Left colon (tissue), 2 donors: Measurements from ENCODE around the gene ODR4. TPM values are rescaled to one million over a fixed set of nuclear protein-coding genes. Genes with fewer than 3 reads are reported as not detected.
"Not testable (repeated sequence)": the region's sequence is repeated elsewhere in the genome, so short reads cannot be mapped to it uniquely, and the experiment has no call there.

Experiments
- ATAC-seq: fragments of 200-7000 bp; cut with Tn5 transposase; one replicate; pipeline ENCODE4 v1.9.1; 2020; ENCODE audit warnings: mild to moderate bottlenecking, moderate library complexity
- DNase-seq, 2 donors: peaks; one replicate each; pipeline ENCODE4 v3.0.0-alpha.2; 2020
- intact Hi-C, 2 donors: fragments of 100-400 bp; cut with DNase I in 1 of 2; cut with micrococcal nuclease in 1 of 2; formaldehyde crosslinking; loops; one replicate each; pipeline versions ENCODE4 v1.11.2 to v1.14.0; 2022; cut with DNase I, micrococcal nuclease
- long read RNA-seq: library from polyadenylated mRNA; unstranded; transcript quantifications from one replicate; pipeline ENCODE4 v2.0.0, GENCODE V29; 2021
- total RNA-seq, 2 donors: library from RNA; stranded (reverse); fragmentation: NEBNext Ultra II Directional; extraction: Animal tissue kit (Norgen Biotek cat#: 25700); gene quantifications; one replicate each; pipeline ENCODE4 v1.2.1, GENCODE V29; 2021
- donor health status: DM: no; HTN: no; CAD: no.
- donor health status: DM: yes; HTN: yes; CAD: no.

ODR4 gene
- 10 to 100 TPM; 16.8 to 19.0 TPM for total RNA-seq
- long read RNA-seq, transcript ODR4-201 (14 exons, 3,792 nt) = major isoform, 40 of 53 reads
- long read RNA-seq, partial matches to known transcripts = 1 of 53 reads
- long read RNA-seq, other reads (novel, unspliced or antisense) = 11 of 53 reads

DNA sequence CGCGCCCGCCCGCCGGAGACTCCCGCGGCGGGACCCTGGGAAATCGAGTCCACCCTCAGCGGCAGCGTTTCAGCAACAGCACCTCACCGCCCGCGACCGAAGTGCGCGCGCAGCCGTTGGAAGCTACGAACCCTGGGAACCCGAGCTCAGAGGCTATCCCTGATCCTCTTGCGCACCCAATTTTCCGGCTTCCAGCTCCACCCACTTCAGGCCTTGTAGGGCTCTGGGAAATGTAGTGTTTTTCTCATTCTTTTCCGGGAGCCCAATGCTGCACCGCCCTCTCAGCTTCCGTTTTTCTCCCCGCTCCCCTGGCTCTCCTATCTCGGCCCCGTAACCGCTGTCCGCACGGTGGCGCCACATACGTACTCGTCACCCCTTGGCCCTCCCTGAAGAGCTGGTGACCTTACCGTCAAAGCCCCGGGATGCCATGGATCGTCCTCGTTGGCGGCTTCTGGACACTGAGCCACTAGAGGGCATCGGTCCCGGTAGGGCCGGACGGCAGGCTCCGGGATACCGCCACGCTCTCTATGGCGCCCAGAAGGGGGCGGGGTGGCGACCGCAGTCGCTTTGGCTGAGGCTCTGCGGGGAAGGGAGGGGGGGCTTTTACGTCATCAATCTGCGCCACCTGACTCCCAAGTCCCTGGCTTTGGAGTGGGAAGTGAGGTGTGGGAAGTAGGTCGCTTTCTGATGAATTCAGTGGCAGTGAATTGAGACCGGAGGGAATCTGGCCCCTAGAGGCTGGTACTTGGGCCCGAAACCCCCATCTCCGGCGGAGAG, at the start of gene ODR4, which contains the start of gene TPR:
TSS of gene ODR4 (plus strand) at position 687 of the 777 bp plus-strand sequence. CDS start 3,948 bp downstream, outside the sequence.
TSS of gene TPR (minus strand) at position 102 of the 777 bp plus-strand sequence. CDS start 225 bp downstream, outside the sequence.
- ATAC-seq = peak; percentile 91
- intact Hi-C loops = loop anchor here in 1 of 2 donors (10.0 kb wide), 1 partner anchor 1221 kb away; the partner anchor contains the start of genes SWT1 and TRMT1L
- peak; percentile 99 for DNase-seq

DNA sequence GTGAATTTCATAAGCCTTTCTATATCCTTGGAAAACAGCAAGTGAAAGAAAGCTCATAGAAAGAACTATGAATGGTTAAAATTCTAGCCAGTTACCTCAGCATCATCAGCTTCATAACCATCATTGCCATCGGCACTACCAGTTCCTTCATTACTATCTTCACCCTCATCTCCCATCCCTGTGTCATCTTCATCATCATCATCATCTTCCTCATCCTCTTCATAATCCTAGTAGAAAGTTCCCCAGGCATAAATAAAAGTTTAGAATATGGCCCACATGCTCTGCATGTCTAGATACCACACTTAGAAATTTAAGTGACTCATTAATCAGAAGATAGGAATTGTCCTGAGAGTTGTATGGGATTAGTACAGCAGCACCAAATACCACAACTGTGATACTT, 49.6 kb upstream of the ODR4 start:
- DNase-seq (no peak), ATAC-seq (no peak)
- intact Hi-C loops = no loop called here

DNA sequence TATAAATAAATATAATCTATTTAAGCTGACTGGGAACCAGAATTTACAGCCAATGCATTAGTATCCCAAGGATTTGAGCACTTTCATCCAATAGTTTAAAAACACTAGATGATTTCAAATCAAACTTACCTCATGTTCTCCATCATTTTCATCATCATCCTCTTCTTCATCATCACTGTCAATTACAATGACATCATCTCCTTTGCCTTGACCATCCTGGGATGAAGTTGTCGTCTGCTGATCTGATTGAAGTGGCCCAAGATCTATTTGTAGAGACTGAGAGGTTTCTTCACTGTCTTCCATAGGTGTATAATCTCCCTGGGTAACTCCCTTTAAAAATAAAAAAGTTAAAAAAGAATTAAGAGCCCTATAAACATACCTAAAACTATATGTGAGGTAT, 48.3 kb upstream of the ODR4 start:
- intact Hi-C loops = no loop called here
- no peak for ATAC-seq
- no peak for DNase-seq

DNA sequence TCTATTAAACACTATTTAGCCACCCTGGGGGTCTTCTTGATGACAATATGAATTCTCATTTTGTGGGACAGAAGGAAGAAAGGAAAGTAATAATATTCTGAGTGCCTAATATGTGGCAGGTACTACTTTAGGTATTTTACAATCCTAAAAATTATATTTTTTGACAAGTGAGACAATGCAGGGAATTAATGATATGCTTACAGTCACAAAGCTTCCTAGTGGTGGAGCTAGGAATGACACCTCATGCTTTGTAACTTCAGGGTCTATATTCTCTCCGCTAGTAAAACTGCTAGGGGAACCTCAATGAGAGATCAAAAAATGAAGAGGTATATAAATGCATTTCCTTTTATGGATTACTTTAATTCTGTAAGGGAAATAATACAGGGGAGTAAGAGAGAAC, 44.9 kb upstream of the ODR4 start:
- DNase-seq (no peak), ATAC-seq (no peak)
- intact Hi-C loops = loop anchor here in 1 of 2 donors (10.0 kb wide), 1 partner anchor 64 kb away; no protein-coding TSS in a partner anchor

DNA sequence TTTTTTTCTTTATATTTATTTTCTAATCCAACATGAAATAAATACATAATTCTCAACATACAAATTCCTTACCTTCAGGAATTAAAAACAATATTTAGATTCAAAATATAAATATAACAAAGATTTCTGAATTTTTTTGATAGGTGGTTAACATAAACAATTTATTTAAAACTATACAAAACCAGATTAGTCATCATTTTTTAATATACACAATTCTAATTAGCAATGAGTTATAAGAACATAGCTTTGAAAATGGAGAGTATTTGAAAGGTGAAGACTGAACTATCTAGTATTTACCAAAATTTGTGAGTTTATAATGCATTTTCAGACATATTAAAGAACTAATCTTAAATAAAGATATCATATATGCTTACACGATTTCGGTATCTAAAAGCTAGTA, 38.1 kb upstream of the ODR4 start:
- DNase-seq (no peak), ATAC-seq (no peak)
- intact Hi-C loops = loop anchor here in 1 of 2 donors (10.0 kb wide), 1 partner anchor 57 kb away; no protein-coding TSS in a partner anchor

DNA sequence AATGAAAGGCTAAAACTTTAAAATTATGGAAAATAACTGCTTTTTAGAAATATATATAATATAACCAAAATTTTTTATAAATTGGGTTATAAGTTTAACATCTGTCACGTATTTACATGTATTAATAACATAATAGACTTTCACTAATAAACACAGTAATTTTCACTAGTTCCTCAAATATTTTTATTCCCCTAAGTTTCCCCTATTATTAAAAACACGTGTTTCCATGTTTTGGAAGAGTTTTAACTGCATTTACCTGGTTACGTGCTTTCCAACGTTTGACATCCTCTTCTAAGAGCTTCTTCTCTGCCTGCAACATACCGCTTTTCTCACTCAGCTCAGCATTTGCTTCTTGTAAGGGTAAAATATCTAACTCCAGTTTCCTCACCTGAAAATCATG, 34.9 kb upstream of the ODR4 start:
- intact Hi-C loops = no loop called here
- ATAC-seq (no peak), DNase-seq (no peak)

DNA sequence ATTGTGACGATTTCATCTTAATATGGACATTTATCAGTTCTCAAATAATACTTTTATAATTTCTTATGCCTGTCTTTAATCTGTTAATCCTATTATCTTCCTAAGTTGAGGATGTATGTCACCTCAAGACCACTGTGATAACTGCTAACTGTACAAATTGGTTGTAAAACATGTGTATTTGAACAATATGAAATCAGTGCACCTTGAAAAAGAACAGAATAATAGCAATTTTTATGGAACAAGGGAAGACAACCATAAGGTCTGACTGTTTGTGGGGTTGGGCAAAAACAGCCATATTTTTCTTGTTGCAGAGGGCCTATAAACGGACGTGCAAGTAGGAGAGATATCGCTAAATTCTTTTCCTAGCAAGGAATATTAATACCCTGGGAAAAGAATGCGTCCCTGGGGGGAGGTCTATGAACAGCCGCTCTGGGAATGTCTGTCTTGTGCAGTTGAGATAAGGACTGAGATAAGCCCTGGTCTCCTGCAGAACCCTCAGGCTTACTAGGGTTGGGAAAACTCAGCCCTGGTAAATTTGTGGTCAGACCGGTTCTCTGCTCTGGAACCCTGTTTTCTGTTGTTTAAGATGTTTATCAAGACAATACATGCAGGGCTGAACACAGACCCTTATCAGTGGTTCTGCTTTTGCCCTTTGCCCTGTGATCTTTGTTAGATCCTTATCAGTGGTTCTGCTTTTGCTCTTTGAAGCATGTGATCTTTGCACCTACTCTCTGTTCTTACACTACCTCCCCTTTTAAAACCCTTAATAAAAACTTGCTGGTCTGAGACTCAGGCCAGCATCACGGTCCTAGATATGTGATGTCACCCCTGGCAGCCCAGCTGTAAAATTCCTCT, 27.6 kb upstream of the ODR4 start:
- intact Hi-C loops, ATAC-seq, DNase-seq: not testable (repeated sequence)

DNA sequence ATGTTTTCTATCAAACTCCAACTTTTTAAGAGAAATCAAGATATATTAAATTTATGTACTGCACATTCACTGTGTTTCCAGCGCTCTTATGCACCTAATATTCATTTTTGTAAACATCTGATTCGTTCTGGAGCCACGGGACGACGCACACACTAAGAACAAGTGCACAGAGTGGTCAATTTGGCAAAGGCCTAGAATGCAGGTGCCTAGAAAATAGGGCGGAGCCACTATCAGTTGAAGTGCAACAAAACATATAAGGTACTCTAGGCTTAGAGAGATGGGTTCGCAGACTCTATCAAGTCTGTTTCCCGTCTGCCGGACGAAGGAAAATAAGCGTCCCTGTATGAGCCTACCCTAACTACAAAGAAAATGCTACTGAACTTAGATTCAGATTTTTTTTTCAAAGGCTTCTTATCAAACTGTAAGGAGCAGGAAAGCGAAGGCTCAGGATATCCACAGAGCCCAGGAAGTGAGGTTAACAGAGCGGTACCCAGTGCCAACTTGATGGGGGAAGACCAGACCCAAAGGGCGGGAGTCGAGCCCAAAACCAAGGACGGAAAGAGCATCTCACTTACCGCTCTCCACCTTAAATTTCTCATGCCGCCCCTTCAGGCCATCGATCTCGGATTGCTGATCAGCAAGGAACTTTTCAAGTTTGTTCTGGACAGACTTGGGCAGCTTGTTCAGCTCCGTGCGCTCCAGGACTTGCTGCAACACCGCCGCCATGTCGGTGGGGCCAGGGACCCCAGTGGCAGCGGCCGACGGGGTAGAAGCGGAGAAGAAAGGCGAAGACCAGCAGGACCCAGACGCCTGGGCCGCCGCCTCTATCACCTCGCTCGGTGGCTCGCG, 1.1 kb upstream of the ODR4 start:
- DNase-seq (peak; percentile 24 to 43), ATAC-seq (peak; percentile 20)
- intact Hi-C loops = loop anchor here in 1 of 2 donors (10.0 kb wide), 1 partner anchor 1220 kb away; the partner anchor contains the start of genes SWT1 and TRMT1L

DNA sequence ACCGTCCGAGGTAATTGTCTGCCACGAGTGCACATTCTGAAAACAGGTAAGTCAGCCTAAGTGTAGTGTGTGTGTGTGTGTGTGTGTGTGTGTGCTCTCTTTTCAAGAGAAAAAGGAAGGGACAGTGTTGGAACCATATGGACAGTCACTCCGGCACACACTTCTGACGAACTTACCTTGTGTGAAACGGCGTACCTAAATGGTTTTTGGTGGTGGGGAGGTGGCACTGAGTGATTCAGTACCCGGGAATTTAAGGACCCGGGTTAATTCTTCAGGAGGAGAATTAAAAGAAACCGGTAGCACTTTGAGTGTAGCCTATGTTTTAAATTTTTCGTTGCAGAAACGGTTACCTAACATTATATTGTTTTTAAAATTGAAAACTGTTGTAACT, 286 bp downstream of the ODR4 start:
- DNase-seq (no peak), ATAC-seq (peak; percentile 27)
- intact Hi-C loops = loop anchor here in 1 of 2 donors (10.0 kb wide), 1 partner anchor 1221 kb away; the partner anchor contains the start of genes SWT1 and TRMT1L

DNA sequence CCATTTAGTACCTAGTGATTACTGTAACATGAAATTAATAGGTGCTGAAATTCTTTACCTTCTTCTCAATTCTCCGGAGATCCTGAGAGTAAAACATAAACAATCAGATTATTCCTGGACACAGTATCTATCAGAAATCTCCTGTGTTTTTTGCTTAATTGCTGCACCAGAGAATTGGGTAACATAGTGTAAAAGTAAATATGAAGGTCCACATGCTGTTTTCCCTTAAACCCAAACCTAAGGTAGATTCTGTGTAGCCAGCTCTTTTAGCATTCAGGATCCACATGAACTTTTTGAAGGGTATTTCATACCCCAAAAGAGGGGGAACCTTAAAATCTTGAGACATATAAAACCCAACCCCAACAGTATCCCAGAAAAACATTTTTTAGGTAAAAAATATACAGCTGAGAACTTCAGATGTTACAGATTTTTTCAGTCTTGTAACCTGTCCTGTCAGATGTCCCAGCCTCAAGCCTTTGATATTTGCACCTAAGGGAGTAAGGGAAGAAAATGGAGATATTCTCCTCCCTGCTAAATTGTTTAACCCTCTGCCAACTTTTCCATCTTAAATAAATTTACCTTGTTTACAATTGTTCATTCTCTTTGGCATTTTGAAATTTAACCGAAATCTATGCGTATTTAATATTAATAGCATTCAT, 11.2 kb downstream of the ODR4 start:
- DNase-seq = no peak
- ATAC-seq = no peak
- intact Hi-C loops = no loop called here

DNA sequence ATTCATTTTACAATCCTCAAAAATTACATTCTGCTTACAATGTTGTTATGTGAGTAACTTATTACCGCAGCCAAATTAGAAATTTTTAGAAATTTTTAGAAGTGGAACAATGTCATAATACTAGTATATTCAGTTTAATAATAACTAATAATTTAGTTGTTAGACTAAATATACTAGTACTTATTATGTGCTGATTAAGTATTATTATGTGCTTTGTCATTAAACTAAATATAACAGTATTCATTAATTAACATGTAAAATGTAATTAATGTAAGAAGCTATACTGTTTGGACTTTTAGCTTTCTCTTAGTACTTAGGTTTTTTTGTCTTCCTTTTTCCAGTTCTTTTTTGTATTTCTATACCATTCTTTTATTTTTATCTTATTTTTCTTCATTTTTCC, 15.3 kb downstream of the ODR4 start:
- DNase-seq = no peak
- intact Hi-C loops = loop anchor here in 1 of 2 donors (10.0 kb wide), 1 partner anchor 56 kb away; no protein-coding TSS in a partner anchor

DNA sequence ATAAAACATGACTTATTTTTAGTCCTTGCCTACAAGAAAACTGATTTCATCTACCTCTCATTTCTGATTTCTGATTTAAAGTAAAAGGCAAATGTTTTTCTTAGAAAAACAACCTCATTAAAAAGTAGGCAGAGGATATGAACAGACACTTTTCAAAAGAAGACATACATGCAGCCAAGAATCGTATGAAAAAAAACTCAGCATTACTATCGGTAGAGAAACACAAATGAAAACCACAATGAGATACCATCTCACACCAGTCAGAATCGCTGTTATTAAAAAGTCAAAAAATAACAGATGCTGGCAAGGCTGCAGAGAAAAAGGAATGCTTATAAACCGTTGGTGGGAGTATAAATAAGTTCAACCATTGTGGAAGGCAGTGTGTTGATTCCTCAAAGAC, 16.2 kb downstream of the ODR4 start:
- DNase-seq = no peak
- no peak for ATAC-seq
- intact Hi-C loops = loop anchor here in 1 of 2 donors (10.0 kb wide), 1 partner anchor 57 kb away; no protein-coding TSS in a partner anchor

More for the DNA sequence above, 15.3 kb downstream of the ODR4 start:
- no peak for ATAC-seq

DNA sequence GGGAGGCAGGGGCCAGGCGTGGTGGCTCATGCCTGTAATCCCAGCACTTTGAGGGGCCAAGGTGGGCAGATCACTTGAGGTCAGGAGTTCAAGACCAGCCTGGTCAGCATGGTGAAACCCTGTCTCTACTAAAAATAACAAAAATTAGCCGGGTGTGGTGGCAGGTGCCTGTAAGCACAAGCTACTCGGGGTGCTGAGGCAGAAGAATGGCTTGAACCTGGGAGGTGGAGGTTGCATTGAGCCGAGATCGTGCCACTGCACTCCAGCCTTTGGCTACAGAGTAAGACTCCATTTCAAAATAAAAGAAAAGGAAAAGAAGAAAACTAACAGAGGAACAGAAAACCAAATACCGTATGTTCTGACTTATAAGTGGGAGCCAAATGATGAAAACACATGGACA, 17.1 kb downstream of the ODR4 start:
- intact Hi-C loops = loop anchor here in 1 of 2 donors (10.0 kb wide), 1 partner anchor 58 kb away; no protein-coding TSS in a partner anchor

DNA sequence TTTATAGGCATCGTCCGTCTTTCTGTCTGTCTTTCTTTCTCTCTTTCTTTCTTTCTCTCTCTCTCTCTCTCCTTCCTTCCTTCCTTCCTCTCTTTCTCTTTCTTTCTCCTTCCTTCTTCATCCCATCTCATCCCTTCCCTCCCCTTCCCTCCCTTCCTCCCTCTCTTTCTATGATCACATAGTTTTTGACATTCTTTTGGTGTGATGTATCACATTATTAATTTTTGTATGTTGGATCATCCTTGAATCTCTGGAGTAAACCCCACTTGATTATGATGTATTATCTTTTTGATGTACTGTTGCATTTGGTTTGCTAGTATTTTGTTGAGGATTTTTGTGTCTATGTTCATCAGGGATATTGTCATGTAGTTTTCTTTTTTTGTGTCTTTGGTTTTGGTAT, 25.8 kb downstream of the ODR4 start:
- intact Hi-C loops, ATAC-seq, DNase-seq: not testable (repeated sequence)

More for the DNA sequence above, 17.1 kb downstream of the ODR4 start:
- ATAC-seq, DNase-seq: not testable (repeated sequence)

DNA sequence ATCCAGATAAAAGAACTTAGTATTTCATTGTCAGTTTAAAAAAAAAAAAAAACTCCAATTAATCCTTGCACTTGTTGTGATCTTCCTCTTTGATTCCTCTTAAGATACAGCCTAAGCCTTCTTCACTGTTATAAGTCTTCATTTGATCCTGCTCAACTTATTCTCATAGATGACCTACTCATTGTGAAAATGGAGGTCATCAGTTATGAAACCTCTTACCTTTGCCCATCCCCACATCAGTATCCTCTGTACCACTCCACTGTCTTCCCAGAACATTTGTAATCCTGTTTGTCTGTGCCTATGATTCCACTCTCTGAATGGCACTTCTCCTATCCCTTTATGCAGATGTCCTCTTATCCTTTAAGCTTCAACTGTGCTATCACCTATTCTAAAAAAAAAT, 28.0 kb downstream of the ODR4 start:
- ATAC-seq (no peak), DNase-seq (no peak)
- intact Hi-C loops = no loop called here

DNA sequence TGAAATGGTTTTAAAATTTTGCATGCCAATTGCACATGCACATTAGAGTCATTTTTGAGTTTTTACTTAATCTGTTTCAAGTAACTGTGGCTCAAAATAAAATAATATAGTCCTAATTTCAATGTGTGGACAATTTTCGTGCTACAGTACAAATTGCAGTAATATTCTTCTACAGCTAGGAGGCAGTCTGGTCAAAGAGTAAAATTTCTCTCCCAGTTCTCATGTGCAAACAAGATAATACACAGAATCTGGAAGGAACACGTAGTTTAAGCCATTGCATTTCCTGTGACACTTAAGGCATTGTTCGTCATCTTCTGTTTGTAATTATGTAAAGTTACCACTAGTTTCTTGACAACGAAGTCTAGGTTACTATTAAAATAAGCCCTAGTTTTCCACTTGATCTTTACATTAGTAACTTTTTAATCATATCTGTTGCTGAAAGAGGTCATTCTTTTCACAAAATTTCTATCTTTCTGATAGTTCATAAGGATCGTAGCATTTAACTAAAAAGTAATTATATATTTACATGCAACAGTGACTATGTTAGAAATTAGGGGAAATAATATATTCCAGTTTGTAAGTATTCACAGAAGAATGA, 28.9 kb downstream of the ODR4 start:
- ATAC-seq (no peak), DNase-seq (no peak)
- intact Hi-C loops = no loop called here

DNA sequence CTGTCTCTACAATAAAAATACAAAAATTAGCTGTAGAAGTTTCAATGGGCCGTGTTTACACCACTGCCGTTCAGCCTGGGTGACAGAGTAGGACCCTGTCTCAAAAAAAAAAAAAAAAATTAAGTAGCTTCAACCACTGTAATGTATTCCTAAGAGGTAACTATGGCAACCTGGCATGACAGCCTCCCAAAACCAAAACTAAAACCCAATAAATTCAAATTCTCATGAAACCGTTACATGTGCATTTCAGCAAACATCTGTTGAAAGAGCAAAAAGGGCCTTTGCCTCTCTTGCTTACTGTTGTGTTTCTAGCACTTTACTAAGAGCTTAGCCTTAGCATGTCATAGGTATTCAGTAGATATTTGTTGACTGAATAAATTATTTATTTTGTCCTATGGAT, 33.5 kb downstream of the ODR4 start:
- intact Hi-C loops = no loop called here
- DNase-seq (no peak), ATAC-seq (no peak)
